ENCODE data around the gene SLC38A1.
"Not testable (repeated sequence)": the region's sequence is repeated elsewhere in the genome, so short reads cannot be mapped to it uniquely, and the experiment has no call there.

SLC38A1 gene

DNA sequence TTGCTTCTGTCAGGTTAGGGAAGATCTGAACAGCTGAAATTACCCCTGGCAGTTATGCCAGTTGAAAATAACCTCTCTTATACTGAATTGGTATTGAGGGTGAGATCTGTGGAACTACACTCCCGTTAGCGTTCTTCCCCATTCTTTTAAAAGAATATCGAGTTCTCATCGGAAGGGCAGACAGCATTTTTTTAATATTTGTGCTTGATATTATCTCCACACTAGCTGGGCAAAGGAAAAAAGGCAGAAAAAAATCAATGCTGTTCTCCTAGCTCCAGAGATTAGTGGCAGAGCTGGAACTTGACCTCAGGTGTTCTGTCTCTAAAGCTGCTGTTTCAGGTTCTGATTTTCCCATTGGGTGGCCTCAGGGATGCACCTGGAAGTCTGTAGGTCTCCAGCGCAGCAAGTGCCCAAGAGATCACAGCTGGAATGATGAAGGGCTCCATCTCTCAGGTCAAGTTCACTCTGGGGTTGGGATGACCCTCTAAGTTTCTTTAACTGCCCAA lies 67.5 kb downstream of the SLC38A1 start:
- DNase-seq = no peak

DNA sequence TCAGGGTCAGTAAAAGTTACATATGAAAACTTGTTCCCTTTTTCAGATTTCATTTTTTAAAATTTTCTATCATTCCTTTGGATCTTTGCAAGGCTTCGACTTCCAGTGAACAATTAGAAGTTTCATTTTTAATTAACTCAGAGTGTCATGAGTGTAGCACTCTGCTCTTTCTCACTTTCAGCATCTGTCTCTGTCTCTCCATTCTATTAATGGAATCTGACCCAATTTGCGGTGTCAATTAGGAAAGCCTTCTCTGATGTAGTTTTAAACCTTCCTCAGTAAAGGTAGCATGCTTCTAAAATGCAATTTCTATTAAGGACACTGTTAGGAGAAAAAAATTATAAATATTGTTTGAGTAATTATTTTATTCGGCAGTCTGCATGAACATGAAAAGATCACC lies 68.3 kb downstream of the SLC38A1 start:
- no peak for DNase-seq

DNA sequence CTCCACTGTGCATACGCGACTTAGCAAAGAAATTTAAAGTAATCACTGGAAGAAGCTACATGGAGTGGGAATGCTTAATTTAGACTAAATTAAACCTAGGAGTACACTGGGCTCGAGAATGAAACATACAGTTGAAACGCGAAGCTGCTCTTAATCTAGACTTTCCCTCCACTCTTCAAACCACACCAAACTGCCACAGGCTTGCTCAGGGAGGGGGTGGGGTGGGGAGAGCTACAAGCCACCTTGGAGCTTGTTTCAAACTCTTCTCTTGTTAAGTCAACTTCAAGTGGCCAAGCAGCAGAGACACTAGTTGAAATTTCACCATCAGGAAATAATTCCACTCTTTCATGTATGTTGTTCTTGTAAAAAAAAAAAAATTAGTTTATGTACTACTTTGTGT lies 69.9 kb downstream of the SLC38A1 start:
- DNase-seq = no peak

GRCh38 chr12:46197883-46198282 lies 71.0 kb downstream of the SLC38A1 start:
- DNase-seq = no peak

DNA sequence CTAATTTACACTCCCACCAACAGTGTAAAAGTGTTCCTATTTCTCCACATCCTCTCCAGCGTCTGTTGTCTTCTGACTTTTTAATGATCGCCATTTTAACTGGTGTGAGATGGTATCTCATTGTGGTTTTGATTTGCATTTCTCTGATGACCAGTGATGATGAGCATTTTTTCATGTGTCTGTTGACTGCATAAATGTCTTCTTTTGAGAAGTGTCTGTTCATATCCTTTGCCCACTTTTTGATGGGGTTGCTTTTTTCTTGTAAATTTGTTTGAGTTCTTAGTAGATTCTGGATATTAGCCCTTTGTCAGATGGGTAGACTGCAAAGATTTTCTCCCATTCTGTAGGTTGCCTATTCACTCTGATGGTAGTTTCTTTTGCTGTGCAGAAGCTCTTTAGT lies 78.3 kb downstream of the SLC38A1 start:
- DNase-seq = not testable (repeated sequence)

- no peak for DNase-seq
Measured at GRCh38 chr12:46188170-46188569, 80.7 kb downstream of the SLC38A1 start.

DNA sequence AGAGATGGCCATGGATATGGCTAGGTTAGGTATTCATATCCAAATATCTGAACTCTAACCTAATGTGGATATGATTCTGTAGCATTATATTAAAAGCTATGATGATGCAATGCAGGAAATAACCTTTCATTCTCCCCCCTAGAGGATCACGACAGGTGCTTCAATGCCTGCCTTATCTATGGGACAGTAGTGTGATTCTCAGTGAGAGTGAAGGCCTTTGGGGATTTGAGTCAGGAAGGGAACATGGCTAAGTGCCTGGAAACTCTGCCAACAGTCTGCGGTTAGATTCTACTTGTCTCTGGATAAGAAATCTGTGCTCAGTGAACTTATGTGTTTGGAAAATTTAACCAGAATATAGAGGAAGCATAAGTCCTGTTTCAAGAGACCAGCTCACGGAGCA lies 81.8 kb downstream of the SLC38A1 start:
- DNase-seq = no peak

GRCh38 chr12:46186088-46186487 lies 82.8 kb downstream of the SLC38A1 start:
- DNase-seq = no peak

GRCh38 chr12:46185686-46186085 lies 83.2 kb downstream of the SLC38A1 start:
- DNase-seq = no peak

GRCh38 chr12:46184798-46185595 lies 83.8 kb downstream of the SLC38A1 start:
- no peak for DNase-seq

GRCh38 chr12:46183112-46183511 lies 85.7 kb downstream of the SLC38A1 start:
- no peak for DNase-seq

DNA sequence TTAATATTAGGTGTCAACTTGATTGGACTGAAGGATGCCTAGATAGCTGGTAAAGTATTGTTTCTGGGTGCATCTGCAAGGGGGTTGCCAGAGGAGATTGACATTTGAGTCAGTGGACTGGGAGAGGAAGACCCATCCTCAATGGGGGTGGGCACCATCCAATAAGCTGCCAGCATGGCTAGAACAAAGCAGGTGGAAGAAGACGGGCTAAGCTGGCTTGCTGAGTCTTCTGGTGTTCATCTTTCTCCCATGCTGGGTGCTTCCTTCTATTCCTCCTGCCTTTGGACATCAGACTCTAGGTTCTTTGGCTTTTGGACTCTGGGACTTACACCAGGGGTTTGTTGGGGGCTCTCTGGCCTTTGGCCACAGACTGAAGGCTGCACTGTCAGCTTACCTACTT lies 87.4 kb downstream of the SLC38A1 start:
- no peak for DNase-seq

DNA sequence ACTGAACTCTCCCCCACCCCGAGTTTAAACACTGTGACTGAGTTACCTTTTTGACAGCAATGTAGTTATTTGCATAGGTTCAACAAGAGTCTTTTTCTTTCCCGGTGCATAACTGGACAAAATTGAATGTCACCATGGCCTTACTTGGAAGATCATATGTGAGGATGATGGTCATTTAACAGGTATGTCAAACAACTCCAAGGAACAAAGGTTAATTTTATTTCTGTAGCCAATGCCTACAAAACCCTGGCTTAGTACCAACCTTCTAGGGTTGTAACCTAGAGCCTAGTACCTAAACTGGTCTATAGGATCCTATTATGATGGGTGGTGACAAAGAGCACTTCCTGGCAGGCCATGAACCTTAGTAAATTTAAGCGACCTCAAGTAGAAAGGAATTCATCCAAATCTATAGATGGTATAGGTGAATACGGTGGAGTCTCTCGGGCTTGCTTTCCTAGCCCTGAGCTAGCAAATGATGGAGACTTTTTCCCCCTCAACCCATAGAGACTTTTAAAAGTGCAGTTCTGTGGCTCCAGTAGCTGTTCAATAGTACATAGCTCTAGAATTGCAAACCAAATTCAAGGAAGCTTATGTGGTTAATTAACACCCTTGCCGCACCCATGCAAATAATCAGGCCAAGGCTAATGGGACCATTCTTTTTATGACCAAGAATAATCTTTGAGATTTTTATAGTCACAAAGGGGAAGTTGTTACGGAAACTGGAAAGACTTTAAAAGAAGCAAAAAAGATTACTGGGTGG lies 89.0 kb downstream of the SLC38A1 start:
- no peak for DNase-seq

- no peak for DNase-seq
Measured at GRCh38 chr12:46177837-46178608, 90.8 kb downstream of the SLC38A1 start.

- DNase-seq = no peak
Measured at GRCh38 chr12:46177025-46177424, 91.8 kb downstream of the SLC38A1 start.

DNA sequence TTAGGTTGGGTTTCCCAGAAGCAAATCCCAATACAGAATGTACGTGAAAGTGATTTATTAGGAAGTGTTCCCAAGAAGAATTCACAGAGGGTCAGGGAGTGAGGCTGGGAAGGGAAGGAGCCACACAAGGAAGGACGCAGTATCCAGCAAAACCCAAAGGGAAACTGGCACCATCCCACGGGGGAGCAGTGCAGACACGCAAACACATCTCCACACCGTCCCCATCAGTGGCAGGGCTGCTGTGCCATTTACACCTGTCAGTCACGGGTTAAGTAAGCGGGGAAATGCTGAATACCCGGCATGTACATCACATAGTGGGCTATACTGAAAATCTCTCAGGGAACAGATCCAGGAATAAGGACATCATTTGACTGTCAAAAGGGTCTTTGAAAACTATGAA lies 93.9 kb downstream of the SLC38A1 start:
- DNase-seq = no peak

- no peak for DNase-seq
Measured at GRCh38 chr12:46174061-46174662, 94.7 kb downstream of the SLC38A1 start.

GRCh38 chr12:46168426-46168825 lies 100.4 kb downstream of the SLC38A1 start:
- no peak for DNase-seq

GRCh38 chr12:46167412-46167811 lies 101.4 kb downstream of the SLC38A1 start:
- DNase-seq = no peak

DNA sequence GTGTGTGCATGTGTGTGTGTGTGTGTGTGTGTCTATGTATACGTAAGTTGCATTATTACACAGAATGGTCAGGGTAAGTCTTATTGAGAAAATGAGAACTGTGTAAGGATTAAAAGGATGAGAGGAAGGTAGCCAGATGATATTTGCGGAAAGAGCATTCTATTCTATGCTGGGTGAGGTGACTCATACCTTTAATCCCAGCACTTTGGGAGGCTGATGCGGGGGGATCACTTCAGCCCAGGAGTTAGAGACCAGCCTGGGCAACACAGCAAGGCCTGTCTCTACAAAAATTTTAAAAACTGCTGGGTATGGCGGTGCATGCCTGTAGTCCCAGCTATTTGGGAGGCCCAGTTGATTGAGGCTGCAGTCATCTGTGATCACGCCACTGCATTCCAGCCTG lies 103.7 kb downstream of the SLC38A1 start:
- no peak for DNase-seq

- no peak for DNase-seq
Measured at GRCh38 chr12:46164186-46164761, 104.6 kb downstream of the SLC38A1 start.

- not testable (repeated sequence) for DNase-seq
Measured at GRCh38 chr12:46162549-46163076, 106.2 kb downstream of the SLC38A1 start.
